Epithelial cell of prostate (primary cell): ENCODE results near the gene ITGA8.

Experiments
- DNase-seq: peaks from one replicate; pipeline ENCODE4 v3.0.0-alpha.2; 2011; ENCODE audit warnings: low read depth, low spot score
- H3K27ac ChIP-seq: fragments of 450-650 bp; 2 replicates; pipeline ENCODE4 v1.5.1; 2017; ENCODE audit warnings: mild to moderate bottlenecking

ITGA8 gene

DNA sequence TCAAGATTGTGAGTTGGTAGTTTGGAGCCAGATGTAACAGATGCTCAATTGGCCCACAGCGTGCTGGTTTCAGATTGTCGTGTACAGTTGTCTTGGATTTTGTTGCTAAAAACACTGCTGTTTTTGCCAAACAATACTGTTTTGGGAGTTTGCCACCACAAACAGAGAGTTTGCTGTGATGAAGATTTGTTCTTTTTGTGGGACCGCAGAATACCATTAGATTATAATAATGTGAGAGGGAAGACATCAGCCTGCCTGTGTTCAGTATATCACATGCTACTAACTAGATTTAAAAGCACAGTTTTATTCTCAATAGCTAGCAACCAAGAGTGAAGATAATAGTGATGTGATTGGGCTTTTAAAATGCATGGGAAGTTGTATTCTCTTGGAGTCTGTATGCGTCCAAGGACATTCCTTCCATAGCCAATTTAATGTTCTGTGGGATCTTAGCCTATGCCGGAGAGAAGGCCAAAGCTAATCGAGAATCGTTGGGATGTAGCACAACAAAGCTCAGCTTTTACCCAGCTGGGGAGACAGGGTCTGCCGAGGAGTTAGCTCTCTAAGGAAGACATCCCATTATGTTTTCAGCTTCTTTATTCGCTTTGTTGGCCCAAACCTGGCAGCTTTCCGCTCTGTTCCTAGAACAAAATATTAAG is 18.7 kb upstream of the ITGA8 start:
- no peak for DNase-seq
- H3K27ac ChIP-seq: no peak overlapping the region

DNA sequence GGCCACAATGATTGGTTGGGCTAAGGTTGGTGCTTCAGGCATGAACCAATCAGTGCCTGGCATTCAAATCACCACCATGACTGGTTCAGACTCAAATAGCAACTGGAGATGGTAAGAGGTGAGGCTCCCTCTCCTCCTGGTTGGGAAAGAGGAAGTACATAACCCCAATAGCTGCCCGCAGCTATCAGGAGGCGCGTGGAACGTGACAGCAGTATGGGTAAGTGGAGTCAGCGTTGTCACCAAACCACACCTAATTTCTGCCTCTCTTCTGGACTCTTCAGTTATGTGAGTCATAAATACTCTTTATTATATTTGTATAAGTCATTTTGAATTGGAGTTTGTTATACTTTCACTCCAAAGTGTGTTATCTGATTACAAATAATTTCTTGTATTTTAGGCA is 17.9 kb upstream of the ITGA8 start:
- no peak overlapping the region for H3K27ac ChIP-seq
- DNase-seq: no peak

DNA sequence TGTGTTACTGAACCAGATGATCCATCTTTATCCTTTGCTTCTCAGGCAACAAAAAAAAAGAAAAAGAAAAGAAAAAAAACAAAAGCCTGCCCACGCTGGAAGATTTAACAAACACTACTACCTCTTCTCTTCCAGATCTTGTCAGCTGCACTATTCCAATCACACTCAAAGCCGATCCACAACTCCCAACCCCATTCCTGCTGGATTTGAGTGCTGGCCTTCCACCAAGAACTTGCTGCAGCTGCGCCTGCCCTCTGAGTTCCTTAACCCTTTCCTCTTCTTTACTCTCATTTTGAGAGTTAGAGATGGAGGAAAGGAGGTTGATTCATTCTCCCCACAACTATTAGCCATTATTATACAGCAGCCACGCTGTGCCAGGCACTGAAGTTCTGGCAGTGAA is 16.0 kb upstream of the ITGA8 start:
- DNase-seq: no peak
- no peak overlapping the region for H3K27ac ChIP-seq

DNA sequence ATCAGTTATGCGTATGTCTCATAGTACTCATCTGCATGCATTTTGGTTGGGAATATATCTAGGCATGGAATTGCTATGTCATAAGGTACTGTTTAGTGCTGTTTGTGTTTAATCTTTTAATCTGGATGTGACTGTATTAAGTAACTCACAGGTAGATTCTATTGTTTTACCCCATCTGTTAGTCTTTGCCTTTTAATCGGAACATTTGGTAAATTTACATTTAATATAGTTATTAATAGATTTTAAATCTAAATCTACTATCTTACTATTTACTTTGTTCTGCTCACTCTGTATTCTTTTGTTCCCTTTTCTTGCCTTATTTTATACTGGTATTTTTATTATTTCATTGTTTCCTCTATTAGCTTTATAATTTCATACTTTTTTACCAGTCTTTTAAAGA is 10.6 kb upstream of the ITGA8 start:
- no peak overlapping the region for H3K27ac ChIP-seq
- DNase-seq: no peak

DNA sequence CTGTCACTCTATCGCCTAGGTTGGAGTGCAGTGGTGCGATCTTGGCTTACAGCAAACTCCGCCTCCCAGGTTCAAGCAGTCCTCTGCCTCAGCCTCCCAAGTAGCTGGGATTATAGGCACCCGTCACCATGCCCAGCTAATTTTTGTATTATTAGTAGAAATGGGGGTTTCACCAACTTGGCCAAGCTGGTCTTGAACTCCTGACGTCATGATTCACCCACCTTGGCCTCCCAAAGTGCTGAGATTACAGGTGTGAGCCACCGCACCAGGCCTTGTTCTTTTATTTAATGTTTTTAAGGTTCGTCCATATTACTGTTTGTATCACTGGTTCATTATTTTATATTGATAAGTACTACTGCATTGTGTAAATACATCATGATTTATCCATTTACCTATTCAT is 10.2 kb upstream of the ITGA8 start:
- DNase-seq: no peak
- H3K27ac ChIP-seq: no peak overlapping the region

DNA sequence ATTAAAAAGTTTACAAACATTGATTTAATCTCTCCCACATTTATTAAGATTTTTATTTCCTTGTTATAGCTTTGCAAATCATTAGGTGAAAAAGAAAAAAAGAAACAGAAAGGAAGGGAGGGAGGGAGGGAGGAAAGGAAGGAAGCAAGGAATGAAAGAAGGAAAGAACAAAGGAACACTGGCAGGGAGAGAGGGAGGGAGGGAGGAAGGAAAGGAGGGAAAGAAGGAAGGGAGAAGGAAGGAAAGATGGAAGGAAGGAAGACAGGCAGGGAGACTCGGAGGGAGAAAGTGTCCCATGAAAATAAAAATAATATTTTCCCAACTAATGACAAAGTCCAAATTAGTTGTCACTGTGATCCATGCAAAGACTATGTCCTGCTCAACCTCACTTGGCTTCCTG is 6.3 kb upstream of the ITGA8 start:
- no peak overlapping the region for H3K27ac ChIP-seq
- no peak for DNase-seq

DNA sequence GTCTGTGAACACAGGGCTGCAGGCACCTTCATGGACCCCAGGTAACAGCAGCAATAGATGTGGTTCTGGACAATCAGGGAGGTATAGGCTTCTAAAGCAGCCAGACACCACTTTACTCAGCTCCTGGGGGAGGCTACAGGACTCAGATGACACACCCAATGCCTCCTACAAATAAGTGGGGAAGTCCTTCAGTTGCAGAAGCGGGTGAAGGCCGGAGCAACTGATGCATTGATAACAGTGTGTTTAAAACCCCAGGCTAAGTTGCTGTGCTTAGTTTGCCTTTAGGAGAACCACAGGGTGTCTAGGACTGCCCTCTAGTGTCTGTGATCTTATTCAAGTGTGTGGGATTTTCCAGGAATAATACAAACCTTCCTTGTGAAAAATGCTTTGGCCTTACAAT is 5.9 kb upstream of the ITGA8 start:
- no peak for DNase-seq
- no peak overlapping the region for H3K27ac ChIP-seq

DNA sequence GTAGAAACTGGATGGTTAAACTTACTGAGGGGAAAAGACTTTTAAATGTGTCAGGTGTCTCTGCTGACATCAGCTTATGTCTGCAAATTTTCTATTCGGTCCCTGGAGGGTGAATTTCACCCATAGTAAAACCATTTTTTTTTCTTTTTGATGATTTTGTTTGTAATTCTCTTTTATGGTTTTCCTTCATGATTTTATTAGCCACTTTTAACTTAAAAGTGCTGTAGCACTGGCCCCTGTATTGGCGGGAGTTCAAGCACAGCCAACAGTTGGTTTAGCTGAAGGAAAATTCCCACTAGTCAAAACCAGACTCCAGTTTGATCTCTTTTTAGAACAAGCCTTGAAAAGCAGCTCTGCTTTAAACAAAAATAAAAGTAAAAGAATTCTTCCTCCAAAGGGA is 5.0 kb upstream of the ITGA8 start:
- DNase-seq: no peak

DNA sequence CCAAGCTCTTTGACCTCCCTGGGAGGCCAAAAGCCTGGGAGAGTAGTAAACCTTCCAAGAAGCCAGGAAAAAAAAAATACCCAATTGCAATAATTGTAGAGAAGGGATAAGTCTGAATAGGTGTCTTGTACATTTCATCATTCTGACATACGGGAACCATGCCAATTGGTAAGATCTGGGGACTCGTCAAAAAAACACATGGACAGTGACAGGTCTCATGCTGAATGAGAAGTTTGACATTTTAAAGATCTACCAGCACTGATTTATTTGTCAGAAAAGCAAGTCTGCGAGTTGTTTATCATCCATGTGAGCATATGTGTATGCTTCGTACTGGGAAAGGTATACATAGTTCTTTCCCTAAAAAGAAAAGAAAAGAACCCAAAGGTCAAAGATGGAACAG is 4.1 kb upstream of the ITGA8 start:
- H3K27ac ChIP-seq: no peak overlapping the region
- no peak for DNase-seq

More for the DNA sequence above, 5.0 kb upstream of the ITGA8 start:
- H3K27ac ChIP-seq: no peak overlapping the region

DNA sequence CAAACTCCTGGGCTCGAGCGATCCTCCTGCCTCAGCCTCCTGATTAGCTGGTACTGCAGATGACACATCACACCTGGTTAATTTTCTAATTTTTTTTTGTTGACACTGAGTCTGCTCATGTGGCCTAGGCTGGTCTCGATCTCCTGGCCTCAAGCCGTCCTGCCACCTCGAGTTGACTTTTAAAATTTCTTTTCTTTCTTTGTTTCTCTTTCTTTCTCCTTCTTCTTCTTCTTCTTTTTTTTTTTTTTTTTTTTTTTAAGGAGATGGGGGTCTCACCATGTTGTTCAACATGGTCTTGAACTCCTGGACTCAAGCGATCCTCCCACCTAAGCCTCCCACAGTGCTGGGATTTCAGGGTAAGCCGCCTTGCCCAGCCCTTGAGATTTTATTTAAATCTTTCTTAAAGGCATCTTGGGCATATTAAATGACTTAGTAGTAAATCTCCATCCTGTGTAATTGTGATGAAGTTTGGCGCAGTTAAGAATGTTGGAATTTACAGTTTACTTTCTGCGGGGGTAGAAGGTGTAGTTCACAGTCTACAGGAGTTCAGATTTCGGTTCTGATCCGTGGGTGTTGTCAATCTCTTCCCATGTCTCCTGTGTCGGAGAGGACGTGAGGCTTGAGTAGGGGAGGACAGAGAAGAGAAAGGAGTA is 1.0 kb upstream of the ITGA8 start:
- no peak for DNase-seq

DNA sequence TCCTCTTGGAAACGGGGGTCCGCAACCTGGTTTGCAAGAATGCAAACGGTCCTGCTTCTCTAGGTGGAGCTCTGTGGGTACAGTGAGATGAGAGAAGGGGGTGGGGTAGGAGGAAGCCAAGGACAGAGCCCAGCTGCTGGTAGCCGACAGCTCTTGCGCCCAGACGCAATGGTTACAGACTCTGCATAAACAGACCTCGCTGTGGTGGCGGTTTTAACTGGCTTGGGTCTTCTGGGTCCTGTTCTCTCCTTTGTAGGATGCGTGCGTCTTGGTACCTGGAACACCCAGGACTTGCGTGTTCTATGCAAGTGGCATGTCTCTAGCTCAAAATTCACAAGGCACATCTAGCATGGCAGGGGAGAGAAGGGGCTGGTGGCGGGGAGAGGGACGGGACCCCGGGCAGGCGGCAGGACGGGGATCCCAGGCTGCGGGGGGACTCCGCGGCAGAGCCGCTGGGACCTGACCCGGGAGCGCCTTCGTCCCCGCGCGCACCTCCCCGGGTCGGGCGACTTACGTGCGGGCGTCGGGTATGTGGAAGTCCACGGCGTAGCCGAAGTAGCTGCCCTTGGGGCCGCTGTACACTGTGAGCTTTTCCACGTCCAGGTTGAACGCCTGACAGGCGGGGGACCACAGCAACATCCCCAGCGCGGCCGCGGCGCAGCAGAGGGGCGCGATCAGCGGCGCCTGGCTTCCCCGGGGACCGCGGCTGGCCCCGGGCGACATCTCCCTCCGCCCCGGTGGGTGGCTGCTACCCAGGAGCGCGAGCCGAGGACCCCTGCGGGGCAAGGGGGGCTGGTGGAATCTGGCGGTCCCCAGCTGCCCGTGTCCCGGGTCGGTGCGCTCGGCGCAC is 448 bp downstream of the ITGA8 start:
- no peak overlapping the region for H3K27ac ChIP-seq

More for the DNA sequence above, 1.0 kb upstream of the ITGA8 start:
- H3K27ac ChIP-seq: no peak overlapping the region

DNA sequence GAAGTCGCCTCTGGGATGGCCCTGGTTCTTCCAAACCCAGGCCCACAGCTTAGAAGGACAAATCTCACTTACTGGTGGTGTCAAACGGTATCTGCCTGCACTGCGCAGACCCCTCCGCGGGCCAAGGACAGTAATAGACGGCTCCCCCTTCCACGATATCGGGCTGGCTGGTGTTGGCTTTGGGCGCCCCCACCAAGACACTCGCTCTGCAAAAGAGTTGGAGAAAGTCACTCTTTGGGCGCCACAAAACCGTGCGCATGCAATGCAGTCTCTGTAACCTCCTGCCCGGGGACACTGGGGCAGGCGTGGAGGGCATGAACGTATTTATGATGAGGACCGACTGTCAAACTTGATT is 1.1 kb downstream of the ITGA8 start:
- no peak overlapping the region for H3K27ac ChIP-seq
- no peak for DNase-seq

More for the DNA sequence above, 448 bp downstream of the ITGA8 start:
- DNase-seq: no peak

DNA sequence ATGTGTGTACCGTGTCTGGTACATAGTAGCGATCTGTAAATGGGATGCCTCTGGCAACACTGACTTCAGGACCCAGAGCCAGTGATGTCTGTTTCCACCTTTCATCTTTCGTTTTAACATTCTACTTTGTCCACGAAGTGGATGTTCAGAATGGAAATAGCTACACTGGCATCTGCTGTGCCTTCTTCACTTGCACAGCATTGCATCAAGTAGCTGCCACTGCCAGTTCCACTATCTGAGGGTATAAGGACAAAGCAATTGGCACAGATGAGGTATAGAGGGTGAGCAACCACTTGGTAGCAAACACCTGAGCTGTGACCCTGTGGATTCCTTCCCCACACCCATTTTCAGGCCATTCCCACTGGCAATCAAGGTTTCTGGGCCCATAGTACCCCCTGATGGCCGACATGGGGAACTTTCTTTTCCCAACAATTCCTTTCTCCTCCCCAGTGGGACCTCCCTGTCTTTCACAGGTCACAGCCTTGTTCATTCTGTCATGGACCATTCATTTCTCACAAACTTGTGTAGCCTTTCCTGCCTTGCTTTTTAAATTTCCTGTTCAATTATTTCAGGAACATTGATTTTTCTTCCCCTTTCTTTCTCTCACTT is 4.0 kb downstream of the ITGA8 start:
- H3K27ac ChIP-seq: no peak overlapping the region
- no peak for DNase-seq

DNA sequence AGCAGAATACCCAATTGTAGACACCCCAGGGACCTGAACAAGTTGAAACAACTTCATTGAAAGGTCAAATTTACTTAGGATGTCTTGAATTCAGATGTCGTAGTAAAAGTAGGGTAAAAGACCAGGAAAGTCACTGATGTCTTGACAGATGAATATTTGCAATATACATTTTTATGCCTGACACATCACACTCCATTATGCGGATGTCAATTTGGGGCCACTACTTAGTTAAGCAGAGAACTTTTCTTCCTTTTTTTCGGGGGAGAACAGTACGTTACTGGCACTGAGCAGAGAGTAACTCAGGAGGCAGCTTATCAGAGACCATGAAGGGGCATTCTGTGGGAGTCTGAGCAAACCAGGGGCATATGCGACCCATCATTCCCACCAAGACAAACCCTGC is 4.9 kb downstream of the ITGA8 start:
- no peak overlapping the region for H3K27ac ChIP-seq
- DNase-seq: no peak

DNA sequence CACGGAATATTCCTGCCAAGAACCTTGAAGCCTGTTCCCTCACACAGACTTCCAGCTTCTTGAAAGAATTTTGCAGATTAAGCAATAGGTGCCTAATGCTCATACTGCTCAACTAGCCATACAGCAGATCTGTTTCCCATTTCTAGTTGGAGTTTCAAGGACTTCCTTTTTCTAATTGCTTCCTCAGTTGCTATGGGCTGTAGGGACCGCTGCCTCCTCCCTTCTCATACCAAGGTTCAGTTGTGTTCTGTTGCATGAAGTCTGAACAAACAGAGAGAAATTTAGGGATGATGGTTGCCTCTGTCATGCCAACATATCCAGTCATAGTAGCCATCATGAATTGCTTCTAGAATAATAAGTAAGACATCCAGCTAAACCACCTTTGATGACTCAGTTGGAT is 6.8 kb downstream of the ITGA8 start:
- DNase-seq: no peak

DNA sequence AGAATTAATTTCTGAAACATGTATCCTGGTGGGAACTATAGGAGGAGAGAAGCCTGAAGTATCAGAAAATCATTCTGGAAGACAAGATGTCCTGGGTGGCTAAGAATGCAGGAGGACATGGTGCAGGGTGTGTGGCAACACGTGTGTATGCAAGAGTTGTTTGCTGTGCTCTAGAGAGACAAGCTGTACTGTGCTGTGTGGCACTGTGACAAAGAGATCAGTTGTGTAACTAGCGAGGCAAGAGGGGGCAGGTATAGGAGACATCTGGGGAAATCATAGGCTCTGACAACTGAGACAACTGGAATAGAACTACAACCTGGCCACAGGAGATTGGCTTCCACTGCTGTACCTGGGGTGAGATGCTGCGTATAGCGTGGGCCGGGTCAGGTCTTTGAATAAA is 9.3 kb downstream of the ITGA8 start:
- no peak overlapping the region for H3K27ac ChIP-seq
- no peak for DNase-seq

More for the DNA sequence above, 6.8 kb downstream of the ITGA8 start:
- H3K27ac ChIP-seq: no peak overlapping the region

DNA sequence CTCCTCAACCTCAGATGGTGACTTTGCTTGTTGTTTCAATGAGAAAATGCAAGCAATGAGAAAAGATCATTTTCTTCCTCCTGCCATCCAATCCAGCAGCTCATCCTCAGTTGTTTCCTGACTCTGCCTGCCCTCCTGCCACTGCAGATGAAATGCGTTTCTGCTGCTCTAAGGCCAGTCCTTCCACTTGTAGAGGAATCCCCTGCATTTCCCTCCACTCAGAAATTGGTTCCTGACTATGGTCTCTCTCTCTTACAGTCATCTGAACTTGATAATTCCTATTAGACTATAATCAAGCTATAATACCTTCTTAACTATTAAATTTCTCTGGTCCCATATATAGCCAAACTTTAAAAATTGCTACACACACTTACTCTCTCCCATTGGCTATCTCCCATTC is 14.4 kb downstream of the ITGA8 start:
- H3K27ac ChIP-seq: no peak overlapping the region
- DNase-seq: no peak

DNA sequence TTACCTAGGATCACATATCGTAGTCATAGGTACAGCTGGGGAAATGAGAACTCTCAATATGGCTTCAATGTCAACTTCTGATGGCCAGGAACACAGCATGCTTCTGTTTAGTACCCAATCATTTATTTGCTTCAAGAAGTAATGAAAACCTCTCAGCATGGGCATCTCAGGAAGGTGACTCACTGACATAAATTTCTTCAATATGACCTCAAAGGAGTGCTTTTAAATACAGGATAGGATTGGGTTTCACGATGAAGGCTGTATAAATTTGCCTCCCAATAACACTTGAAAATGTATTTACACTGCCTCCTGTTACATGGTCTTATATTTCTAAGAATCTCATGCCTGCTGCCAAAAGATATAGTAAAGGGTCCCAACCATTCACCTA is 15.1 kb downstream of the ITGA8 start:
- no peak overlapping the region for H3K27ac ChIP-seq
- no peak for DNase-seq

DNA sequence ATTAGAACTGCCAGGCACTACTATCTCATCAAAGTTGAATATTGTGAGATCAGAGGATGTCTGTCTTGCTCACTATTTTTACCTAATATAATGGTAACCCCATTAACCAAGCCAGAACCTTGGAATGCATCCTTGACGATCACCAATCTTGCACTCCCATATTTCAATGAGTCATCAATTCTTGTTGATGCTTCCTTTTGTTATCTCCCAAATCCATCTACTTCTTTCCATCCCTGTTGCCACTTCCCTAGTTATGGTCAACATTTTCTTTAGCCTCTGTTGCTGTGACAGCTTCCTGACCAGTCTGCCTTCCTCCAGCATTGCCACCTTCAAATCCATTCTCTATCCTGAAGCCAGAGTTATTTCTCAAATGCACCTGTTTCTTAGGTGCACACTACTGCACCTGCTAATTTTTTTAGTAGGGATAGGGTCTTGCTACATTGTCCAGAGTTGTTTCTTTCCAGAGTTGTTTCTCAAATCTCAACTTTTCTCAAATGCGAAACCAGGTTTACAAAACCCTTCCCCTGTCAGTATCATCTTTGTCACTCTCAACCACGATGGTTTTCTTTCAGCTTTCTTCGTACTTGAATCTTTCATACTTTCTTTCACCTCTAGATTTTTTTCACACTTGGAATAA is 15.7 kb downstream of the ITGA8 start:
- DNase-seq: no peak

DNA sequence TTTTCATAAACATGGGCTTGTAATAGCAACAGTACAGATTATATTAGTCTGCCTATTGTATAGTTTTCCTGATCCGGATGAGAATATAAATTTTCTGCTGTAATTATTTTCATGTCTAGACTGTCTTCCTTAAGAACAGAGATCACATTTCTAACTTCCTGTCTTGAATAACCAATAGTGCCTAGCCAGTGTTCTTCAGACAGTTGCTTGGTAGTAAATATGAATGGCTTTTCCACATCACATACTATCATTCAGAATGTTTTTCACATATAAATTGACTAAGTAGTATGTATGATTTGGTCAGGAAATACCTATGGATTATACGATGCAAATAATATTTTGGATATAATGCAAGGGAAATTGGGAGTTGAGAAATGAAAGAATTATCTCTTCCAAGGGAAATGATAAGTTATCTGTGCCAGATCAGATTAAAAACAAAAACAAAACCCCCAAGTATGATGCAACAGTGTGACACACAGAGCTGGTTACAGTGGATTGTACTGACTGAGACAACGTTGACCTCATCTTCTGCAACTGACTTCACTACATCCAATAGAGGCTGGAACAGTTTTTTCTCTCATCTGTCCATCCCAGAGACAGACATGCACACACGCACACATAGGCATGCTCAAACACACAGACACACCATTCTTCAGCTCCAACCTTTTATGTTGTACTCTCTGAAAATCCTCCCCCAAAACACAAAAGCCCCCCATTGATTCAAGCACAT is 16.4 kb downstream of the ITGA8 start:
- H3K27ac ChIP-seq: no peak overlapping the region
- DNase-seq: no peak

More for the DNA sequence above, 15.7 kb downstream of the ITGA8 start:
- no peak overlapping the region for H3K27ac ChIP-seq
